T-helper 17 cell (primary cell): ENCODE data around the gene CADM3. TPM values are rescaled to one million over a fixed set of nuclear protein-coding genes. Genes with fewer than 3 reads are reported as not detected.

Source experiments
- ATAC-seq: fragments of 150-1000 bp; cut with Tn5 transposase; 2 replicates; pipeline ENCODE4 v1.10.0; 2021; ENCODE audit warnings: mild to moderate bottlenecking, moderate library complexity
- DNase-seq, 3 donors: peaks; one replicate each; pipeline versions ENCODE4 v3.0.0 to v3.0.0-alpha.2; 2020 to 2021
- H3K9me3 ChIP-seq: one replicate; pipeline ENCODE4 v1.7.0; 2013; ENCODE audit warnings: low read length, mild to moderate bottlenecking; ENCODE audit not compliant: control insufficient read depth, poor library complexity, severe bottlenecking
- H3K27ac Mint-ChIP-seq: one replicate; pipeline ENCODE4 v1.8.0; 2022; ENCODE audit warnings: mild to moderate bottlenecking, moderate library complexity, mixed read lengths
- H3K27me3 Mint-ChIP-seq: one replicate; pipeline ENCODE4 v1.8.0; 2022; ENCODE audit warnings: mixed read lengths
- H3K36me3 Mint-ChIP-seq: one replicate; pipeline ENCODE4 v1.8.0; 2022; ENCODE audit warnings: low read depth, mixed read lengths
- H3K4me1 Mint-ChIP-seq: one replicate; pipeline ENCODE4 v1.8.0; 2022; ENCODE audit warnings: mild to moderate bottlenecking, mixed read lengths
- H3K4me3 Mint-ChIP-seq: one replicate; pipeline ENCODE4 v1.8.0; 2022; ENCODE audit warnings: mild to moderate bottlenecking, moderate library complexity, mixed read lengths
- total RNA-seq, 4 donors: library from RNA in 2 of 4; stranded (reverse) in 2 of 4; gene quantifications; one replicate each; pipeline ENCODE4 v1.2.3 and lab custom pipeline; 2022 to 2026

The CADM3 gene
- total RNA-seq, 2 donors from 2014 or later, result not detected

GRCh38 chr1:159161719-159162026 lies 9.7 kb upstream of the CADM3 start:
- Mint-ChIP-seq H3K4me1 (peaks cover 8% of the 10 kb centered on the region), H3K4me3 (no peak overlapping the region)
- no peak for ATAC-seq

GRCh38 chr1:159162516-159163265 lies 8.7 kb upstream of the CADM3 start:
- no peak for ATAC-seq
- H3K27ac Mint-ChIP-seq, result peak overlapping the region; percentile 53
- H3K4me1 Mint-ChIP-seq, result peaks cover 8% of the 10 kb centered on the region
- DNase-seq, result no peak
- H3K36me3 Mint-ChIP-seq, result peaks cover 3% of the 10 kb centered on the region
- H3K4me3 Mint-ChIP-seq, result no peak overlapping the region
- peaks cover 83% of the 10 kb centered on the region for H3K27me3 Mint-ChIP-seq
- no peaks in the 10 kb centered on the region for H3K9me3 ChIP-seq

More at GRCh38 chr1:159161719-159162026, 9.7 kb upstream of the CADM3 start:
- no peaks in the 10 kb centered on the region for H3K9me3 ChIP-seq
- Mint-ChIP-seq H3K36me3 (peaks cover 5% of the 10 kb centered on the region), H3K27ac (no peak overlapping the region), H3K27me3 (peaks cover 83% of the 10 kb centered on the region)
- DNase-seq, result no peak

DNA sequence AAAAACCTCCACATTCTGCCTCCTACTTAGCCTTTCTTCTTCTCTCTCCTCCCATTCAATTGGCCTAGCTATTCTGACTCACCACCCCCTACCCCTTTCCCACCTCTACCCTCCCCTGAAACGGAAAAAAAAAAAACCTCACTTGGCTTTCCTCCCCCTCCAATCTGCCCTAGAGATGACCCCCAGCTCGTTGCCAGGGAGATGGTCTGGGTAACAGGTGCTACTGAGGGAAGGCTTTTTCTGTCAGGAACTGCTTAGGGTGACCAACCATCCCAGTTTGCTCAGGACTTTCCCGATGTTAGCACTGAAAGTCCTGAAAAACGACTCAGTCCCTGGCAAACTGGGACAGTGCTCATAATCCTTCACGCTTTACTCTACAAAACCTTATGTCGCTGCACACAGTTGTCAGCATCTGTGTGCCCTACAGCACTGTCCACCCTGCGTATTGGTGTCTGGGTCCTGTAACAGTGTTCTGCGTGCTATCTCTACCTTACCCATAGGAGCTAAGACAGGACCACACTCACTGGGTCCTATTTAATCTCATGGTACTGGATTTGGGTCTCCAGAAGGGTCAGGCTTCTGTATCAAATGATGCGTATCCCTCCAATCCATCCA lies 7.7 kb upstream of the CADM3 start:
- H3K4me3 Mint-ChIP-seq, result no peak overlapping the region
- DNase-seq, result no peak
- peaks cover 88% of the 10 kb centered on the region for H3K27me3 Mint-ChIP-seq
- ATAC-seq, result no peak
- H3K9me3 ChIP-seq, result no peaks in the 10 kb centered on the region
- peaks cover 3% of the 10 kb centered on the region for H3K36me3 Mint-ChIP-seq
- H3K4me1 Mint-ChIP-seq, result peaks cover 8% of the 10 kb centered on the region
- no peak overlapping the region for H3K27ac Mint-ChIP-seq

DNA sequence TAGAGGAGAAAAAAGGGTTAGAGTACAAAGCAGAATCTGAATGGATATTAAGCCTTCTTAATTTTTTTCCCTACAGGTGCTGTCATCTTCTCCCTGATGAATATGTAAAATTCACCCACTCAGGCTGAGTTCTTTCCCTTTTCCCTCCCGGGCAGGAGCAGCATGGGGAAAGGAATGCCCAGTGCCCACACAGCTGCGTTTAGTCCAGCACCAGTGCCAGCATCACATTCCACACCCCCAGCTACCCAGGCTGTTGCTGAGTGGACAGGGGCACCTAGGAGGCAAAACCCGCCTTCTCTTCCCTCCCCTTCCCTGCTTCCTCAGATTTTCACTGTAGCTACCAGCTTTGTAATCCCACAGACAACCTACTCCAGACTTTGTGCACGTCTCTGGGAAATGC lies 3.4 kb upstream of the CADM3 start:
- no peak for DNase-seq
- H3K9me3 ChIP-seq, result no peaks in the 10 kb centered on the region
- Mint-ChIP-seq H3K36me3 (peaks cover 15% of the 10 kb centered on the region), H3K4me3 (no peak overlapping the region), H3K27me3 (peaks cover 83% of the 10 kb centered on the region), H3K4me1 (peaks cover 6% of the 10 kb centered on the region), H3K27ac (no peak overlapping the region)
- no peak for ATAC-seq

GRCh38 chr1:159170639-159171038 lies 776 bp upstream of the CADM3 start:
- Mint-ChIP-seq H3K4me1 (peaks cover 6% of the 10 kb centered on the region), H3K4me3 (peak overlapping the region; percentile 47), H3K27me3 (peaks cover 88% of the 10 kb centered on the region), H3K27ac (no peak overlapping the region), H3K36me3 (peaks cover 15% of the 10 kb centered on the region)
- ATAC-seq, result no peak
- no peaks in the 10 kb centered on the region for H3K9me3 ChIP-seq
- no peak for DNase-seq

DNA sequence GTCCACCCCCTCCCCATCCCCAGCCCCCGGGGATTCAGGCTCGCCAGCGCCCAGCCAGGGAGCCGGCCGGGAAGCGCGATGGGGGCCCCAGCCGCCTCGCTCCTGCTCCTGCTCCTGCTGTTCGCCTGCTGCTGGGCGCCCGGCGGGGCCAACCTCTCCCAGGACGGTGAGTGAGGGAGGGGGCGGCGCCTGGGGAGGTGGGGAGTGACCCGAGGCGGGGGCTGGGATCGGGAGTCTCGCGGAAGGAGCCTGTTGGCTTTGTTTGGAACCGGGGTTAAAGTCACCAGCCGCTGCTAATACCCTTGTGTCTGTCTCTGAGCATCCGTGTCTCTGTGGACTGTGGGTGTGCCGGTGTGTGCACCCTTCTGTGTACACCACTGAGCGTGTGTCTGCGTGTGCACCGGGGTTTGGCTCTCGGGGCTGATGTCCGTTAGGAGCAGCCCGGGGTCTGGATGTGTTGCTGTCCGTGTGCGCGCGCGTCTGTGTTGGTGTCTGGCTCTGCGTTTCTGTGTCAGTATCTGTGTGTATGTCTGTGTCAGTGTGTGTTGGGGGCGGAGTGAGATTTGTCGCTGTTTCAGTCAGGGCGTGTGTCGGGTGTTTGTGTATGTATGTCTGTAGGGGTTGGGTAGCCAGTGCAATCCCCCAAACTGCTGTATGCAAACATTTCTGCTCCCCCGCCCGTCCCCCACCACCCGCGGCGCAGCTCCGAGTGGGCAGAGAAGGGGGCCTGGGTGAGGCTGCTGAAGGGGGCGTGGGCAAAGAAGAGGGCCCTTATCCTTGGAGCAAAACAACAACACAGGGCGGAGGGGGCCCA lies 480 bp downstream of the CADM3 start:
- Mint-ChIP-seq H3K27me3 (peaks cover 77% of the 10 kb centered on the region), H3K27ac (no peak overlapping the region), H3K4me3 (peak overlapping the region; percentile 46), H3K36me3 (peaks cover 15% of the 10 kb centered on the region), H3K4me1 (peaks cover 6% of the 10 kb centered on the region)
- DNase-seq (no peak), ATAC-seq (no peak)
- no peaks in the 10 kb centered on the region for H3K9me3 ChIP-seq

GRCh38 chr1:159172614-159173291 lies 1.3 kb downstream of the CADM3 start:
- Mint-ChIP-seq H3K27ac (no peak overlapping the region), H3K27me3 (peaks cover 68% of the 10 kb centered on the region), H3K36me3 (peaks cover 15% of the 10 kb centered on the region), H3K4me1 (peaks cover 6% of the 10 kb centered on the region), H3K4me3 (no peak overlapping the region)
- H3K9me3 ChIP-seq, result no peaks in the 10 kb centered on the region
- ATAC-seq, result no peak
- no peak for DNase-seq

GRCh38 chr1:159173320-159173719 lies 1.9 kb downstream of the CADM3 start:
- Mint-ChIP-seq H3K27me3 (peaks cover 66% of the 10 kb centered on the region), H3K36me3 (peaks cover 15% of the 10 kb centered on the region), H3K4me1 (peaks cover 6% of the 10 kb centered on the region), H3K4me3 (peak overlapping the region; percentile 49), H3K27ac (no peak overlapping the region)
- ATAC-seq, result no peak
- DNase-seq, result no peak
- no peaks in the 10 kb centered on the region for H3K9me3 ChIP-seq

GRCh38 chr1:159175571-159175970 lies 4.2 kb downstream of the CADM3 start:
- Mint-ChIP-seq H3K4me3 (no peak overlapping the region), H3K27me3 (peaks cover 66% of the 10 kb centered on the region), H3K4me1 (peaks cover 6% of the 10 kb centered on the region)

GRCh38 chr1:159177272-159177907 lies 6.0 kb downstream of the CADM3 start:
- peak; percentile 30 for ATAC-seq
- no peak for DNase-seq
- H3K9me3 ChIP-seq, result no peaks in the 10 kb centered on the region
- Mint-ChIP-seq H3K27ac (no peak overlapping the region), H3K36me3 (peaks cover 3% of the 10 kb centered on the region), H3K4me3 (no peak overlapping the region), H3K27me3 (peaks cover 70% of the 10 kb centered on the region), H3K4me1 (no peaks in the 10 kb centered on the region)

More at GRCh38 chr1:159175571-159175970, 4.2 kb downstream of the CADM3 start:
- ATAC-seq, result no peak
- no peak overlapping the region for H3K27ac Mint-ChIP-seq
- H3K36me3 Mint-ChIP-seq, result peaks cover 7% of the 10 kb centered on the region
- H3K9me3 ChIP-seq, result no peaks in the 10 kb centered on the region
- DNase-seq, result no peak

DNA sequence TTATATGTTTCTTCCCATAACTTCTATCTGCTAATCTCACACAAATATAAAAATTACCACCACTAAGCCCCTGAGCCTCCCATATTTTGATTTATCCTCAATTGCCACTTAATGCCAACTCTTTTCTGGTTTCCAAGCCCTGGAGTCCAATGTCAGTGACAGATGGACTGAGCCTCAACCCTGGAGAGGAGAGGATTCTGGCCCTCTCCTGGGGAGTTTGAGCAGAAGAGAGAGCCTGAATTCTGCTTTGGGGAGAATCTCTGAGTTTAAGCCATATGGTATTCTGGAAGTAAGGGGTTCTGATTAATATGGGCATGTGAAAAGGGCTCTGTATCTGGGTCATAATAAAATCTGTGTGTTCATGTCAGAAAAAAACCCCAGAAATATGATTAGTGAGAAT lies 8.5 kb downstream of the CADM3 start:
- DNase-seq (no peak), ATAC-seq (no peak)
- Mint-ChIP-seq H3K27ac (no peak overlapping the region), H3K4me1 (no peaks in the 10 kb centered on the region), H3K36me3 (peaks cover 3% of the 10 kb centered on the region), H3K27me3 (peaks cover 63% of the 10 kb centered on the region), H3K4me3 (no peak overlapping the region)
- no peaks in the 10 kb centered on the region for H3K9me3 ChIP-seq

GRCh38 chr1:159180516-159180915 lies 9.1 kb downstream of the CADM3 start:
- Mint-ChIP-seq H3K27ac (no peak overlapping the region), H3K27me3 (peaks cover 63% of the 10 kb centered on the region), H3K36me3 (peaks cover 3% of the 10 kb centered on the region), H3K4me3 (no peak overlapping the region), H3K4me1 (no peaks in the 10 kb centered on the region)
- no peaks in the 10 kb centered on the region for H3K9me3 ChIP-seq
- no peak for DNase-seq
- ATAC-seq, result no peak
